Esophagus squamous epithelium (tissue), 4 donors: Measurements from ENCODE around the gene DCT.
"Not testable (repeated sequence)": the region's sequence is repeated elsewhere in the genome, so short reads cannot be mapped to it uniquely, and the experiment has no call there.

ENCODE experiments used
- POLR2A ChIP-seq, 4 donors: fragments of 450-650 bp; IDR thresholded peaks; one replicate each; pipeline ENCODE4 v1.6.1; 2017; ENCODE audit warnings: antibody characterized with exemption in 4 of 4, mild to moderate bottlenecking in 4 of 4, moderate library complexity in 3 of 4
- TF ChIP-seq, protein P1 (sequence below), 6 experiments: fragments of 450-650 bp in 4 of 6; fragments of 200-600 bp in 2 of 6; sonication (generic) in 2 of 6; IDR thresholded peaks; one replicate each; pipeline ENCODE4 v1.5.1; 2016 to 2019; ENCODE audit warnings: antibody characterized with exemption in 6 of 6, mild to moderate bottlenecking in 4 of 6, moderate library complexity in 4 of 6

DNA sequence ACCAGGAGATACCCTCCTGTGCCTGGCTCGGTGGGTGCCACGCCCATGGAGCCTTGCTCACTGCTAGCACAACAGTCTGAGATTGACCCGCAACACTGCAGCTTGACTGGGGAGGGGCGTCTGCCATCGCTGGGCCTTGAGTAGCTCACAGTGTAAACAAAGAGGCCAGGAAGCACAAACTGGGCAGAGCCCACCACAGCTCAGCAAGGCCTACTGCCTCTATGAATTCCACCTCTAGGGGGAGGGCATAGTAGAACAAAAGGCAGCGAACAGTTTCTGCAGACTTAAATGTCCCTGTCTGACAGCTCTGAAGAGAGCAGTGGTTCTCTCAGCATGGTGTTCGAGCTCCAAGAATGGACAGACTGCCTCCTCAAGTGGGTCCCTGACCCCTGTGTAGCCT, 47.5 kb upstream of the DCT start:
- TF ChIP-seq, protein P1, sequence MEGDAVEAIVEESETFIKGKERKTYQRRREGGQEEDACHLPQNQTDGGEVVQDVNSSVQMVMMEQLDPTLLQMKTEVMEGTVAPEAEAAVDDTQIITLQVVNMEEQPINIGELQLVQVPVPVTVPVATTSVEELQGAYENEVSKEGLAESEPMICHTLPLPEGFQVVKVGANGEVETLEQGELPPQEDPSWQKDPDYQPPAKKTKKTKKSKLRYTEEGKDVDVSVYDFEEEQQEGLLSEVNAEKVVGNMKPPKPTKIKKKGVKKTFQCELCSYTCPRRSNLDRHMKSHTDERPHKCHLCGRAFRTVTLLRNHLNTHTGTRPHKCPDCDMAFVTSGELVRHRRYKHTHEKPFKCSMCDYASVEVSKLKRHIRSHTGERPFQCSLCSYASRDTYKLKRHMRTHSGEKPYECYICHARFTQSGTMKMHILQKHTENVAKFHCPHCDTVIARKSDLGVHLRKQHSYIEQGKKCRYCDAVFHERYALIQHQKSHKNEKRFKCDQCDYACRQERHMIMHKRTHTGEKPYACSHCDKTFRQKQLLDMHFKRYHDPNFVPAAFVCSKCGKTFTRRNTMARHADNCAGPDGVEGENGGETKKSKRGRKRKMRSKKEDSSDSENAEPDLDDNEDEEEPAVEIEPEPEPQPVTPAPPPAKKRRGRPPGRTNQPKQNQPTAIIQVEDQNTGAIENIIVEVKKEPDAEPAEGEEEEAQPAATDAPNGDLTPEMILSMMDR (IDR thresholded peaks at IDR 0.05) = not testable (repeated sequence)
- TF ChIP-seq POLR2A (IDR thresholded peaks at IDR 0.05) = not testable (repeated sequence)
